Activated CD8-positive, alpha-beta memory T cell treated with anti-CD3 and anti-CD28 coated beads for 48 hours (primary cell): ENCODE measurements around the gene VAMP8.
A peak's percentile ranks its signal among the peaks of the same experiment; 100 is the strongest.
"Not testable (repeated sequence)": the region's sequence is repeated elsewhere in the genome, so short reads cannot be mapped to it uniquely, and the experiment has no call there.

Experiments used
- DNase-seq, 3 experiments: peaks; one replicate each; pipeline ENCODE4 v3.0.0-alpha.2; 2020; ENCODE audit warnings: low read depth in 2 of 3, low spot score in 2 of 3

VAMP8 gene

DNA sequence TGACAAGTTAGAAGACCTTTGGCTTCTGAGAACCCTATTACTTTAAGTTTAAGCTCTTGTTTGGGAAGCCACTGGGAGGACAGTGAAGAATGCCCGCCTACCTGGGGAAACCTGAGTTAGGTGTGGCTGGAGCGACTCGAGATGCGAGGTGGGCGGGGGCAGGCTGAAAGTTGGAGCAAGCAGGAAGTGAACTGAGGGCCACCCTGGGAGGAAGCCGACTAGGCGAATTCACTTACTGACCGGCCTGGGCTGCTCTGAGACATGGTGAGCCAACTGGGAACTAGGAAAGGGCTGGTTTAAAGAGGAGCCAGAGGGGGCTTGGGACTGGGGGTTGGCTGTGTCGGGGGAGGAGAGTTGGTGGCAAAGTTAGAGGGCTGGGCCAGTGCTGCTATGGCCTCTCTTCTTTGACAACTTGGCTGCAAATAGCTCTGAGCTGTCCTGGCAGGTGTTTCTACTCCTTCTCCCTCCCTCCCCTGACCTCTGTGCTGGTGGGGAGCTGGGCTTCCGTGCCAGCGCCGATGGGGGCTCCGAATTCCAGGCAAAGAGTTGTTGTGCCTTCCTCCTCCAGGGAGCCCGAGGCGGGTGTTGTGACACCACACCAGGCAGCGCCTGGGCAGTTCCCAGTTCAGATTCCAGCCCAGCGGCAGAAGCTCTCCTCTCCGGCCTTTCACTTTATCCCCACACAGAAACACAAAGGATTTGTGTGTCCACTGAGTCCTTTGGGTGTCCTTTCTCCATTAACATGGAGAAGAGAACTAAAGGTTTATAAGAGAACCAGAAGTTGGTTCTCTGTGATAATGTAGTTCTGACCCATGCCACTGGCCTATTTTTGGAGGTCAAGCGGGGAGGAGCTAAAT is at the start of gene VAMP8:
Gene VAMP8, plus strand, starts transcription at position 201 of the 857 bp plus-strand sequence. Its CDS starts 61 bp downstream, at position 262.
- peak in 1 of 3 experiments; percentile 38 for DNase-seq

- no peak for DNase-seq
These were observed 49.6 kb upstream of the VAMP8 start for GRCh38 chr2:85527787-85528186.

DNA sequence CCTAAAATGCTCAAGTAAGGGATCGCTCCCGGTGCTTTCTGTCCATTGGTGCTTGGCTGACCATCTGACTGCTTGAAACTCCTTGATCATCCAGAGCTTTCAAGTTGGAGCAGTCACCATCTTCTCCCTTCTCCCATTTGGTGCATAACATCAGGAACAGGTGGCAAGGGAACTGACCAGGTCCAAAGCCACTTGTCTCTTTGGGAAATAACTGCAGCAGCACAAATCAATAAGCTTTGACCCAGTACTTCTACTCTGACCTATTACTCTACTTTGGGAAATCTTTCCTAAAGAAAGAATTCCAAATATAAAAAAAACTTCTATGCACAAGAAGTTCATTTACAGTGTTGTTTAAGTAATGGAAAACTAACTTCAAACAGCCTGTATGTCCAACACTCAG is 49.0 kb upstream of the VAMP8 start:
- no peak for DNase-seq

GRCh38 chr2:85529809-85530208 is 47.6 kb upstream of the VAMP8 start:
- DNase-seq, result no peak

DNA sequence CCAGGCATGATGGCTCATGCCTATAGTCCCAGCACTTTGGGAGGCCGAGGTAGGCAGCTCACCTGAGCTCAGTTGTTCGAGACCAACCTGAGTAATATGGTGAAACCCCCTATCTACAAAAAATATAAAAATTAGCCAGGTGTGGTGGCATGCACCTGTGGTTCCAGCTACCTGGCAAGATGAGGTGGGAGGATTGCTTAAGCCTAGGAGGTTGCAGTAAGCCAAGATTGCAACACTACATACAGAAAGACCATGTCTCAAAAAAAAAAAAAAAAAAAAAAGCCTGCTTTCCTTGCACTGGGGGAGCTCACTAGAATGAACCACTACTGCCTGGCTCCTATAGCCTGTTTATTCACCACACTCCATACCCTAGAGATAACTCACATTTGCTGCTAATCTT is 45.8 kb upstream of the VAMP8 start:
- DNase-seq, result no peak

GRCh38 chr2:85534099-85534498 is 43.3 kb upstream of the VAMP8 start:
- DNase-seq, result no peak

GRCh38 chr2:85534881-85535280 is 42.5 kb upstream of the VAMP8 start:
- DNase-seq, result no peak

GRCh38 chr2:85536479-85536878 is 40.9 kb upstream of the VAMP8 start:
- DNase-seq, result no peak

DNA sequence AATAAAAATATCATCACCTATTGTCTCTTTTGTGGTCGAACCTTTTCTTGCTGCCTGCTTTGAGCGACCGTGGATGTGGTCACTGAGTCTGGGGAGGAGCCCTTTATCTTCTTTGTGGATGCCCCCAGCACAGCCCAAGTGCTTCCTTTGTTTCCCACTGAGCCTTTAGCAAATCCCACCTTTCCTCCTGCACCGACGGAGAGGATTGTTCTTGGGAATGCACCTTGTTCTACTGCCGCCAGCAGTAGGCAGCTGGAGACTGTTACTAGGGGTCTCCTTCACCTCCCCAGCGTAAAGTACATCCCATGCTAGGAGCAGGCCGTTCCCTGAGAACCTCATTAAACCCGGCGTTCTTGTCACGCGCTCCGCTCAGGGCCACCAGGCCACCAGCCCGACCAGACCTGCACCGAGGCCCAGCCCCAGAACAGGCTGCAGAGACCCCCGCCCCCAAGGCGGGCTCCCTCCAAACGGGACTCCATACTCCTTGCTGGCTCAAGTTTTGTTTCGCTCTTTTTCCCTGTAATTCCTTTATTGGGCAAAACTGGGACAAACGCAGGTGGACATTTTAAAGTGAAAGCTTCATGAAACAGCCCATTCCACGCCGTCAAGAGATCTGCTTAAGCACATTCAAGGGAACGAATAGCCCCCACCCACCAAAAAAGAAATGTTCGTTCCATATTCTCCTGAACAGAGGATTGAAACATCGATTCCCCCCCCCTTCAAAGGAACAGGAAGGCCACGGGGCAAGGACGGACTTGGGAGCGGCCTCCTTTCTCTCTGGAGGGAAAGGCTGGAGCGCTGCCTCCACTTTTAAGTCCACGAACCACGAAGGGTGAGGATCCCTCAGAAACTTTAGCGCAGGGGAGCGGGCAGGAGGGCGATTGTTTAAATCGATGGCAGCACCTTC is 39.5 kb upstream of the VAMP8 start:
- DNase-seq, result peak; percentile 11 to 29 (median 15)

DNA sequence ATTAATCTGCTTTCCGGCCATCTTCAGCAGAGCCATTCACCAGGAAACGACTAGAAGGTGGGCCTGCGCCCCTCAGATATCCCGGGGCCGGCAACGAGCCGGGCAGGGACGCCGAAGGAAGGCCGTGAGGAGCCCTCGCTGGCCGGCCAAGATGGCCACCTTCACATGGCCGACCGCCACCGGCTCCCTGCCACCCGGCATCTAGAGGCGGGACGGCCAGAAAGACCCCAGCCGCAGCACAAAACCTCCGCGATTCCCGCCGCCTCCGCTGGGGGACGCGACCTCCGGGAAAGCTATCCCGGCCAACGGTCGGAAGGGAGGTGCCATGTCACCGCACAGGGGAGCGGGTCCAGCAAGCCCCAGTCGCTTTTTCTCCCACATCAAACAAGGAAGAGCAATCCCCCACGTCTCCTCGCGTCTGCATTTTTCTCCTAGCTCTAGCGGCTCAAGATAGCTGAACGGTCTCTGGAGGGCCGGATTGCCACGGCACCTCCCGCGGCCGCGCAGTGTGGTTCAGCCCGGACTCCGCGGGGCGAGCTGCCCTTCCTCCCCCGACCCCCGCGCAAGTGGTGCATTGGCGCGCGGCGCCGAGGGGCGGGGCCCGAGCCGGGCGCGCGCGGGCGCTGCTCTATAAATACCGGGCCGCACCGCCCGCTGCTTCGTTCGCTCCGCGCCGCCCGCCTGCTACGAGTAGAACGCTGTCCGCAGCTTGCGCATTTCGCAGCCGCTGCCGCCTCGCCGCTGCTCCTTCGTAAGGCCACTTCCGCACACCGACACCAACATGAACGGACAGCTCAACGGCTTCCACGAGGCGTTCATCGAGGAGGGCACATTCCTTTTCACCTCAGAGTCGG is 38.7 kb upstream of the VAMP8 start, which contains the start of gene MAT2A:
Gene MAT2A, plus strand, starts transcription at position 662 of the 854 bp plus-strand sequence. Its CDS starts 120 bp downstream, at position 782.
- DNase-seq, result peak; percentile 83 to 94 (median 88)

DNA sequence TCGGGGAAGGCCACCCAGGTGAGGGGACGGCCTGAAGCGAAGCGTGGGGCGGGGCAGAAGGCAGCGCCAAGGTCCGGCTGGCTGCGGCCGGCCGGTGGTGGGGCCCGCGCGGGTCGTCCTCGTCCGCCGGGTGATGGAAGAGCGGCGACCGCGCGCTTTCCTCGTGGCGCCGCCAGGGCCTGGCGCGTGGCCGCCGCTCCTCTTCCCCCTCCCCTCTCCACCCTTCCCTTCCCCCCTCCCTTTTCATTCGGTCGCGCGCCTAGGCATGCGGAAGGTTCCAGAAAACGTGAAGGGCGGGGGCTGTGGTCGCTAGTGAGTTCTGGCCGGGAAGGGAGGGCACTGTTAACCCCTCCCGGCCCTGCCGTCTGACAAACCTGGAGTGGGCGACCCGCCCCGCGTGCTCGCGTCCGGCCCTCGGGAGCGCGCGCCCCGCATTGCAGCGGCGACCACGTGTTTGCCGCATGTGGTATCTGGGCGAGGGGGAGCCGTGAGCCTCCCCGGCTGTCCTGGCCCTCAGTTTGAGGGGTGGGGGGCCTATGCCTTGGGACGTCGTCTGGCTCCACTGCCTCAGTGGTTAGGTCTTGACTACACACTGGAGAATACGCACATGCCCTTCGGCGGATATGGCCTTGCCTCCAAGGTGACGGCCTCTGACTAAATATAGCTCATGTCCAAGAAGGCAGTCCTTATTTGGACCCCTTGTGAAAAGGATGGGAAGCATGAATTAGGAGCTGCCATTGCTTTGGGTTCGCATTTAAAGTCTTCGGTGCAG is 37.8 kb upstream of the VAMP8 start:
- peak; percentile 51 to 62 (median 52) for DNase-seq

DNA sequence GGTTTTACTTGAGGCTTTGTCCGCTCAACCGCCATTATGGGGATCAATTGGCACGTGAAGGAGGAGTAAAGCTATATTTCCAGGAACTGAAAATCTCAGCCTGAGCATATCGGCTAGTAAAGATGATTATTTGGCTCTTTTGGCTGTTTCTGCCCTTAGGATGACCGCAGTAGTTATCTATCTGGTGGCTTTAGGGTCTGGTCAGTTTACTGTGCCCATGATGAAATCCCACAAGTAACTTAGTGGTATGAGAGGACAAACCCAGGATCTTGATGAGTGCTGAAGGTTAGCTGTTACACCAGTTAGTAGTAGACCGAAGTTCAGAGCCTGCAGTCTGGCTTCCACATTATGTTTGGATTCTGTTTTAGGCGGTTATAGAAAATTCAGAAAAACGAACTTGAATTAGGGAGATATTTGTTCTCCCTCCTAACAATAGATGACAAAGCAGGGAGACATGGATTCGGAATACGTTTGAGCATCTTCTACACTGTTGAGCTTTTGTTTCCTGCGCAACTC is 37.2 kb upstream of the VAMP8 start:
- DNase-seq, result no peak

- no peak for DNase-seq
These were observed 36.1 kb upstream of the VAMP8 start for GRCh38 chr2:85541262-85541661.

- no peak for DNase-seq
These were observed 35.5 kb upstream of the VAMP8 start for GRCh38 chr2:85541753-85542457.

- DNase-seq, result no peak
These were observed 34.6 kb upstream of the VAMP8 start for GRCh38 chr2:85542777-85543176.

DNA sequence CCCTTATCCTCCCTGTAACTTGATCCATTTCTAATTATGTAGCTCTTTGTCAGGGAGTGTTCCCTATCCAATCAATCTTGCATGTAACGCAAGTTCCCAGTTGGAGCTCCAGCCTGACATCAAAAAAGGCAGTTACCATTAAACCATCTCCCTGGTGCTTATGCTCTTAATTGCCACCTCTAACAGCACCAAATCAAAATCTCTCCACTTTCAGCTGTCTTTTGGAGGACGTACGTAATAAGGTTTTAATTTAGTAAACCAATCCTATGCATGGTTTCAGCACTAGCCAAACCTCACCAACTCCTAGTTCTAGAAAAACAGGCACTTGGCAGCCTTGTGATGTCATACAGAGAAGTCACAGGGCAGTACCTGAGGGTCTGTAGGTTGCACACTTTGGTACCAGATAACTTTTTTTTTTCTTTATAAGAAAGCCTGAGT is 33.1 kb upstream of the VAMP8 start:
- not testable (repeated sequence) for DNase-seq

DNA sequence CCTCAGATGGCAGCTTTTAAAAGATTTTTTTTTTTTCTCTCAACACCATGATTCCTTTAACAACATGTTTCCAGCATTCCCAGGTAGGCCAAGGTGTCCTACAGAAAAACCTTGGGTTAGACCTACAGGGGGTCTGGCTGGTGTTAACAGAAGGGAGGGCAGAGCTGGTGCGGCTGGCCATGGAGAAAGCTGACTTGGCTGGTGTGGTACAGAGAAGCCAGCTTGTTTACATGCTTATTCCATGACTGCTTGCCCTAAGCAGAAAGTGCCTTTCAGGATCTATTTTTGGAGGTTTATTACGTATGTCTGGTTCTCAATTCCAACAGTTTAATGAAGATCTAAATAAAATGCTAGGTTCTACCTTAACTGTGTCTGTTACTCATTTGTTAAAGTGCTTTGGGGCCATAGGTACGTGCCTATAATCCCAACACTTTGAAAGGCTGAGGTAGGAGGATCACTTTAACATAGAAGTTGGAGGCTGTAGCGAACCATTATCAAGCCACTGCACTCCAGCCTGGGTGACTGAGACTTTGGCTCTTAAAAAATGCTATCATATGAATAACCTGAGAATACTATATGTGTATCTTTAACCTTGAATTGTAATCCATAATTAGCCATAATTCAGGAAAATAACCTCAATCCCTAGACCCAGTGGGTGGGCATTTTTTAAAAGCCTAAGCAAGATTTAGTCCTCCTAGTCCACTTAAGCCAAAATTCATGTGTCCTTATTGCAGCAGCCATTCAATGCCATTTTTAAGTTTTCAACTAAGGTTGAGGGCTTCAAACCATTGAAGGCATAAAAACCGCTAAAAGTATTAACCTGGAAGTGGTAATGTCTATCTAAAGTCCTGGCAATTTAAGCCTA is 32.2 kb upstream of the VAMP8 start:
- DNase-seq, result not testable (repeated sequence)

- no peak for DNase-seq
These were observed 31.6 kb upstream of the VAMP8 start for GRCh38 chr2:85545780-85546240.
